IMR-90 (cell line): ENCODE measurements around the gene DLX3.

Experiments used
- CEBPB ChIP-seq: IDR thresholded peaks from 2 replicates; pipeline ENCODE4 v1.6.1; 2012; ENCODE audit warnings: low read depth, low read length, improper control_type of control experiment
- CHD1 ChIP-seq: IDR thresholded peaks from 2 replicates; pipeline ENCODE4 v1.6.1; 2012; ENCODE audit warnings: low read depth, low read length, improper control_type of control experiment
- FOS ChIP-seq: fragments of 150-350 bp; IDR thresholded peaks from 2 replicates; pipeline ENCODE4 v1.6.1; 2016; ENCODE audit warnings: low read depth, low read length
- MAFK ChIP-seq: IDR thresholded peaks from 2 replicates; pipeline ENCODE4 v1.6.1; 2012; ENCODE audit warnings: low read depth, low read length, improper control_type of control experiment
- MXI1 ChIP-seq: IDR thresholded peaks from 2 replicates; pipeline ENCODE4 v1.6.1; 2012; ENCODE audit warnings: low read depth, mild to moderate bottlenecking, low read length, moderate library complexity, borderline replicate concordance
- NFE2L2 ChIP-seq: fragments of 150-350 bp; IDR thresholded peaks from 2 replicates; pipeline ENCODE4 v1.6.1; 2016; ENCODE audit warnings: low read depth, mild to moderate bottlenecking, low read length
- POLR2A ChIP-seq: IDR thresholded peaks from 2 replicates; pipeline ENCODE4 v1.6.1; 2012; ENCODE audit warnings: mild to moderate bottlenecking, low read depth, low read length
- RAD21 ChIP-seq: IDR thresholded peaks from 2 replicates; pipeline ENCODE4 v1.6.1; 2012; ENCODE audit warnings: low read length, improper control_type of control experiment
- RFX5 ChIP-seq: IDR thresholded peaks from 2 replicates; pipeline ENCODE4 v1.8.0; 2012; ENCODE audit warnings: low read depth, mild to moderate bottlenecking, low read length, moderate library complexity
- SMC3 ChIP-seq: fragments of 150-350 bp; IDR thresholded peaks from 2 replicates; pipeline ENCODE4 v1.6.1; 2016; ENCODE audit warnings: low read depth, mild to moderate bottlenecking, antibody characterized with exemption, low read length, moderate library complexity
- TF ChIP-seq, protein P1 (sequence below): conservative IDR thresholded peaks from 2 replicates; pipeline ENCODE4 v1.5.1; 2012; ENCODE audit warnings: mild to moderate bottlenecking, low read depth, low read length, improper control_type of control experiment
- TF ChIP-seq, protein P2 (sequence below): fragments of 150-350 bp; IDR thresholded peaks from 2 replicates; pipeline ENCODE4 v1.6.1; 2017; ENCODE audit warnings: mild to moderate bottlenecking, antibody characterized with exemption, low read length, low read depth
- TF ChIP-seq, protein P3 (sequence below): fragments of 150-350 bp; IDR thresholded peaks from 2 replicates; pipeline ENCODE4 v1.6.1; 2016; ENCODE audit warnings: low read depth, mild to moderate bottlenecking, low read length, moderate library complexity, borderline replicate concordance

- TF ChIP-seq, protein P1, sequence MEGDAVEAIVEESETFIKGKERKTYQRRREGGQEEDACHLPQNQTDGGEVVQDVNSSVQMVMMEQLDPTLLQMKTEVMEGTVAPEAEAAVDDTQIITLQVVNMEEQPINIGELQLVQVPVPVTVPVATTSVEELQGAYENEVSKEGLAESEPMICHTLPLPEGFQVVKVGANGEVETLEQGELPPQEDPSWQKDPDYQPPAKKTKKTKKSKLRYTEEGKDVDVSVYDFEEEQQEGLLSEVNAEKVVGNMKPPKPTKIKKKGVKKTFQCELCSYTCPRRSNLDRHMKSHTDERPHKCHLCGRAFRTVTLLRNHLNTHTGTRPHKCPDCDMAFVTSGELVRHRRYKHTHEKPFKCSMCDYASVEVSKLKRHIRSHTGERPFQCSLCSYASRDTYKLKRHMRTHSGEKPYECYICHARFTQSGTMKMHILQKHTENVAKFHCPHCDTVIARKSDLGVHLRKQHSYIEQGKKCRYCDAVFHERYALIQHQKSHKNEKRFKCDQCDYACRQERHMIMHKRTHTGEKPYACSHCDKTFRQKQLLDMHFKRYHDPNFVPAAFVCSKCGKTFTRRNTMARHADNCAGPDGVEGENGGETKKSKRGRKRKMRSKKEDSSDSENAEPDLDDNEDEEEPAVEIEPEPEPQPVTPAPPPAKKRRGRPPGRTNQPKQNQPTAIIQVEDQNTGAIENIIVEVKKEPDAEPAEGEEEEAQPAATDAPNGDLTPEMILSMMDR, result no peak
- no peak for TF ChIP-seq CEBPB
- TF ChIP-seq POLR2A, result no peak
- no peak for TF ChIP-seq MXI1
- TF ChIP-seq CHD1, result no peak
- no peak for TF ChIP-seq SMC3
- TF ChIP-seq RFX5, result no peak
- TF ChIP-seq RAD21, result no peak
- no peak for TF ChIP-seq MAFK
- TF ChIP-seq, protein P2, sequence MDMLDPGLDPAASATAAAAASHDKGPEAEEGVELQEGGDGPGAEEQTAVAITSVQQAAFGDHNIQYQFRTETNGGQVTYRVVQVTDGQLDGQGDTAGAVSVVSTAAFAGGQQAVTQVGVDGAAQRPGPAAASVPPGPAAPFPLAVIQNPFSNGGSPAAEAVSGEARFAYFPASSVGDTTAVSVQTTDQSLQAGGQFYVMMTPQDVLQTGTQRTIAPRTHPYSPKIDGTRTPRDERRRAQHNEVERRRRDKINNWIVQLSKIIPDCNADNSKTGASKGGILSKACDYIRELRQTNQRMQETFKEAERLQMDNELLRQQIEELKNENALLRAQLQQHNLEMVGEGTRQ, result no peak
- TF ChIP-seq, protein P3, sequence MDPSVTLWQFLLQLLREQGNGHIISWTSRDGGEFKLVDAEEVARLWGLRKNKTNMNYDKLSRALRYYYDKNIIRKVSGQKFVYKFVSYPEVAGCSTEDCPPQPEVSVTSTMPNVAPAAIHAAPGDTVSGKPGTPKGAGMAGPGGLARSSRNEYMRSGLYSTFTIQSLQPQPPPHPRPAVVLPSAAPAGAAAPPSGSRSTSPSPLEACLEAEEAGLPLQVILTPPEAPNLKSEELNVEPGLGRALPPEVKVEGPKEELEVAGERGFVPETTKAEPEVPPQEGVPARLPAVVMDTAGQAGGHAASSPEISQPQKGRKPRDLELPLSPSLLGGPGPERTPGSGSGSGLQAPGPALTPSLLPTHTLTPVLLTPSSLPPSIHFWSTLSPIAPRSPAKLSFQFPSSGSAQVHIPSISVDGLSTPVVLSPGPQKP, result no peak
- TF ChIP-seq FOS, result no peak
- TF ChIP-seq NFE2L2, result no peak
Measured at GRCh38 chr17:49986396-49987289, 8.4 kb downstream of the DLX3 start.
